ENCODE measurements around the gene ACSL3. TPM values are rescaled to one million over a fixed set of nuclear protein-coding genes. Genes with fewer than 3 reads are reported as not detected.
"Not testable (repeated sequence)": the region's sequence is repeated elsewhere in the genome, so short reads cannot be mapped to it uniquely, and the experiment has no call there.

ACSL3 gene
- polyA plus RNA-seq, 1 experiment, result 88.9 TPM

- Histone ChIP-seq H3K4me3 (ENCODE audit: low read depth, low read length) (no peak overlapping the region), H3K9me3 (ENCODE audit: control insufficient read depth, insufficient read depth, low read length) (no peaks in the 10 kb centered on the region), H3K27me3 (ENCODE audit: control insufficient read depth, insufficient read depth, low read length) (no peaks in the 10 kb centered on the region), H3K27ac (ENCODE audit: low read depth, low read length) (no peak overlapping the region)
- TF ChIP-seq, protein P1, sequence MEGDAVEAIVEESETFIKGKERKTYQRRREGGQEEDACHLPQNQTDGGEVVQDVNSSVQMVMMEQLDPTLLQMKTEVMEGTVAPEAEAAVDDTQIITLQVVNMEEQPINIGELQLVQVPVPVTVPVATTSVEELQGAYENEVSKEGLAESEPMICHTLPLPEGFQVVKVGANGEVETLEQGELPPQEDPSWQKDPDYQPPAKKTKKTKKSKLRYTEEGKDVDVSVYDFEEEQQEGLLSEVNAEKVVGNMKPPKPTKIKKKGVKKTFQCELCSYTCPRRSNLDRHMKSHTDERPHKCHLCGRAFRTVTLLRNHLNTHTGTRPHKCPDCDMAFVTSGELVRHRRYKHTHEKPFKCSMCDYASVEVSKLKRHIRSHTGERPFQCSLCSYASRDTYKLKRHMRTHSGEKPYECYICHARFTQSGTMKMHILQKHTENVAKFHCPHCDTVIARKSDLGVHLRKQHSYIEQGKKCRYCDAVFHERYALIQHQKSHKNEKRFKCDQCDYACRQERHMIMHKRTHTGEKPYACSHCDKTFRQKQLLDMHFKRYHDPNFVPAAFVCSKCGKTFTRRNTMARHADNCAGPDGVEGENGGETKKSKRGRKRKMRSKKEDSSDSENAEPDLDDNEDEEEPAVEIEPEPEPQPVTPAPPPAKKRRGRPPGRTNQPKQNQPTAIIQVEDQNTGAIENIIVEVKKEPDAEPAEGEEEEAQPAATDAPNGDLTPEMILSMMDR (IDR thresholded peaks at IDR 0.05; ENCODE audit: low read depth, low read length), result no peak
- ChIA-PET CTCF (interaction anchor here (1.7 to 1.8 kb wide), 2 partner anchors 11 to 160 kb away, joined by 5 to 8 read pairs; no protein-coding TSS in a partner anchor), POLR2A (interaction anchor here (0.6 kb wide), 1 partner anchor 56 kb away, joined by 3 read pairs; no protein-coding TSS in a partner anchor)
- DNase-seq (ENCODE audit: low read depth, low spot score), result no peak
These were observed 5.6 kb downstream of the ACSL3 start for GRCh38 chr2:222866358-222866960.

- H3K27ac ChIP-seq (ENCODE audit: low read depth, low read length); H3K4me3 ChIP-seq (ENCODE audit: low read depth, low read length); DNase-seq (ENCODE audit: low read depth, low spot score); H3K9me3 ChIP-seq (ENCODE audit: control insufficient read depth, insufficient read depth, low read length); POLR2A ChIA-PET; H3K27me3 ChIP-seq (ENCODE audit: control insufficient read depth, insufficient read depth, low read length): not testable (repeated sequence)
- CTCF ChIA-PET, result interaction anchor here (1.0 to 1.8 kb wide), 3 partner anchors 8 to 160 kb away, joined by 4 to 8 read pairs (median 7); no protein-coding TSS in a partner anchor
These were observed 7.9 kb downstream of the ACSL3 start for GRCh38 chr2:222868560-222869251.

GRCh38 chr2:222869252-222869560 lies 8.4 kb downstream of the ACSL3 start:
- ChIA-PET POLR2A (interaction anchor here (0.6 kb wide), 1 partner anchor 153 kb away, joined by 3 read pairs; no protein-coding TSS in a partner anchor), CTCF (interaction anchor here (1.0 kb wide), 1 partner anchor 13 kb away, joined by 4 read pairs; no protein-coding TSS in a partner anchor)
- no peak for DNase-seq (ENCODE audit: low read depth, low spot score)

DNA sequence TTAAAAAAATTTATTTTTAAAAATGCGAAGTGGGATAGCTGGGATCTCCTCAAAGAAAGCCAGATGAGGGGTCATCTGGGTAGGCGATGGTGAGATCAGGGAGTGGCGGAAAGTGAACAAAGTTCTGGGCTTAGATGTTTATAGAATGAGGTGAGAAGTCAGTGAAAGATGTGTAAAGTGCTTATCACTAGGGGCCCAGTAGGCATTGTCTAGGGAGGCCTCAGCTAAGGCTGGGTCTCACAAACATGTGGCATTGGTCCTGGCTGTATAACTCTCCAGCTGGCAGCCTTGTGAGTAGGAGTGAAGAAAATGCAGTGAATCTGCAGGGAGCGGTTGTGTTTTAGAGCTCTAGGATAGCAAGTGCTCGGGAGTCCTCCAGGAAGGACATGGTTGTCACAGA lies 10.5 kb downstream of the ACSL3 start:
- Histone ChIP-seq H3K27ac (ENCODE audit: low read depth, low read length) (no peak overlapping the region), H3K9me3 (ENCODE audit: control insufficient read depth, insufficient read depth, low read length) (no peaks in the 10 kb centered on the region), H3K27me3 (ENCODE audit: control insufficient read depth, insufficient read depth, low read length) (no peaks in the 10 kb centered on the region), H3K4me3 (ENCODE audit: low read depth, low read length) (no peak overlapping the region)
- ChIA-PET POLR2A (no interaction called here), CTCF (interaction anchor here (0.6 kb wide), 1 partner anchor 30 kb away, joined by 12 read pairs; no protein-coding TSS in a partner anchor)
- TF ChIP-seq, protein P1 (IDR thresholded peaks at IDR 0.05; ENCODE audit: low read depth, low read length), result no peak
- no peak for DNase-seq (ENCODE audit: low read depth, low spot score)

More at GRCh38 chr2:222869252-222869560, 8.4 kb downstream of the ACSL3 start:
- H3K27me3 ChIP-seq (ENCODE audit: control insufficient read depth, insufficient read depth, low read length), result no peaks in the 10 kb centered on the region
- TF ChIP-seq, protein P1 (IDR thresholded peaks at IDR 0.05; ENCODE audit: low read depth, low read length), result no peak
- no peaks in the 10 kb centered on the region for H3K9me3 ChIP-seq (ENCODE audit: control insufficient read depth, insufficient read depth, low read length)
- no peak overlapping the region for H3K4me3 ChIP-seq (ENCODE audit: low read depth, low read length)
- H3K27ac ChIP-seq (ENCODE audit: low read depth, low read length), result no peak overlapping the region

GRCh38 chr2:222872551-222872950 lies 11.7 kb downstream of the ACSL3 start:
- H3K9me3 ChIP-seq (ENCODE audit: control insufficient read depth, insufficient read depth, low read length), result no peaks in the 10 kb centered on the region
- H3K27me3 ChIP-seq (ENCODE audit: control insufficient read depth, insufficient read depth, low read length), result no peaks in the 10 kb centered on the region
- no peak overlapping the region for H3K27ac ChIP-seq (ENCODE audit: low read depth, low read length)
- ChIA-PET CTCF (interaction anchor here (1.9 kb wide), 1 partner anchor 31 kb away, joined by 4 read pairs; no protein-coding TSS in a partner anchor), POLR2A (no interaction called here)
- H3K4me3 ChIP-seq (ENCODE audit: low read depth, low read length), result no peak overlapping the region
- TF ChIP-seq, protein P1 (IDR thresholded peaks at IDR 0.05; ENCODE audit: low read depth, low read length), result no peak
- DNase-seq (ENCODE audit: low read depth, low spot score), result no peak

All from AG04450 (cell line).